ENCODE data around the gene NPDC1.

GRCh38 chr9:137023583-137023991 lies 22.4 kb downstream of the NPDC1 start:
- TF ChIP-seq CTCF (IDR thresholded peaks at IDR 0.05; ENCODE audit: low read depth, low read length) (no peak), EZH2phosphoT487 (IDR thresholded peaks at IDR 0.05; ENCODE audit: low read depth) (no peak)
